PC-9 (cell line): ENCODE data around the gene ABTB2. TPM values are rescaled to one million over a fixed set of nuclear protein-coding genes. Genes with fewer than 3 reads are reported as not detected.

ENCODE experiments used
- BruUV-seq: library from RNA; stranded (reverse); fragments of 400-500 nt; replicated peaks from 2 replicates; lab custom pipeline; 2021; lab: Mats Ljungman, UMichigan
- CTCF ChIA-PET: fragments of 300-600 bp; sonication (Branson Sonifier 250); formaldehyde crosslinking; loops from one replicate; lab custom pipeline; 2022; ENCODE audit warnings: antibody characterized with exemption; lab: Charles Lee
- POLR2A ChIA-PET: fragments of 300-600 bp; sonication (Branson Sonifier 250); formaldehyde crosslinking; loops from one replicate; lab custom pipeline; 2022; ENCODE audit warnings: antibody characterized with exemption; ENCODE audit not compliant: unreplicated experiment; lab: Charles Lee
- DNase-seq, 2 experiments: peaks; one replicate each; pipeline versions ENCODE4 v3.0.0 to v3.0.0-alpha.2; 2015 to 2022; ENCODE audit warnings: mixed read lengths in 1 of 2
- H2AFZ ChIP-seq: fragments of 200-600 bp; sonication (generic); 2 replicates; pipeline ENCODE4 v1.8.1; 2017; ENCODE audit warnings: antibody characterized with exemption
- H3F3A ChIP-seq: fragments of 200-600 bp; sonication (generic); 2 replicates; pipeline ENCODE4 v1.8.1; 2017; ENCODE audit warnings: antibody characterized with exemption, mild to moderate bottlenecking, low read depth; ENCODE audit not compliant: insufficient read depth
- H3K27ac ChIP-seq: fragments of 200-600 bp; sonication (generic); 2 replicates; pipeline ENCODE4 v1.6.1; 2016; ENCODE audit warnings: mixed run types
- H3K27me3 ChIP-seq: fragments of 200-600 bp; sonication (generic); 2 replicates; pipeline ENCODE4 v1.6.1; 2016; ENCODE audit warnings: low read depth, mixed run types; ENCODE audit not compliant: insufficient read depth
- H3K36me3 ChIP-seq: fragments of 200-600 bp; sonication (generic); 2 replicates; pipeline ENCODE4 v1.6.1; 2016; ENCODE audit warnings: low read depth, mixed run types
- H3K4me1 ChIP-seq: fragments of 200-600 bp; sonication (generic); replicated peaks from 2 replicates; pipeline ENCODE4 v1.6.1; 2016; ENCODE audit warnings: mixed run types; ENCODE audit not compliant: insufficient read depth
- H3K4me2 ChIP-seq: fragments of 200-600 bp; sonication (generic); 2 replicates; pipeline ENCODE4 v1.6.1; 2017; ENCODE audit warnings: mixed run types
- H3K4me3 ChIP-seq: fragments of 200-600 bp; sonication (generic); 2 replicates; pipeline ENCODE4 v1.6.1; 2016; ENCODE audit warnings: mixed run types
- H3K79me2 ChIP-seq: fragments of 200-600 bp; sonication (generic); 2 replicates; pipeline ENCODE4 v1.6.1; 2017; ENCODE audit warnings: low read depth, mixed run types
- H3K9me2 ChIP-seq: fragments of 200-600 bp; sonication (generic); 2 replicates; pipeline ENCODE4 v1.8.1; 2017; ENCODE audit warnings: mild to moderate bottlenecking; ENCODE audit not compliant: insufficient read depth
- H3K9me3 ChIP-seq: fragments of 200-600 bp; sonication (generic); 2 replicates; pipeline ENCODE4 v1.8.1; 2016; ENCODE audit warnings: low read depth; ENCODE audit not compliant: insufficient read depth
- H4K20me1 ChIP-seq: fragments of 200-600 bp; sonication (generic); 2 replicates; pipeline ENCODE4 v1.8.1; 2017; ENCODE audit not compliant: insufficient read depth
- EZH2 ChIP-seq: fragments of 200-600 bp; sonication (generic); IDR thresholded peaks from 2 replicates; pipeline ENCODE4 v1.8.0; 2017; ENCODE audit warnings: antibody characterized with exemption, low read depth
- intact Hi-C: fragments of 100-400 bp; cut with micrococcal nuclease; formaldehyde crosslinking; loops from one replicate; pipeline ENCODE4 v1.10.0; 2022; ENCODE audit not compliant: unreplicated experiment
- total RNA-seq: library from RNA; stranded (reverse); gene quantifications from 2 replicates; pipeline ENCODE4 v1.2.3, GENCODE V29; 2021
- TF ChIP-seq, protein P1 (sequence below): fragments of 200-600 bp; sonication (generic); conservative IDR thresholded peaks from 2 replicates; pipeline ENCODE4 v1.6.1; 2017; ENCODE audit warnings: mixed run types, antibody characterized with exemption, mild to moderate bottlenecking, moderate library complexity

ABTB2 gene
- total RNA-seq, 1 experiment from 2014 or later: 12.9 TPM

DNA sequence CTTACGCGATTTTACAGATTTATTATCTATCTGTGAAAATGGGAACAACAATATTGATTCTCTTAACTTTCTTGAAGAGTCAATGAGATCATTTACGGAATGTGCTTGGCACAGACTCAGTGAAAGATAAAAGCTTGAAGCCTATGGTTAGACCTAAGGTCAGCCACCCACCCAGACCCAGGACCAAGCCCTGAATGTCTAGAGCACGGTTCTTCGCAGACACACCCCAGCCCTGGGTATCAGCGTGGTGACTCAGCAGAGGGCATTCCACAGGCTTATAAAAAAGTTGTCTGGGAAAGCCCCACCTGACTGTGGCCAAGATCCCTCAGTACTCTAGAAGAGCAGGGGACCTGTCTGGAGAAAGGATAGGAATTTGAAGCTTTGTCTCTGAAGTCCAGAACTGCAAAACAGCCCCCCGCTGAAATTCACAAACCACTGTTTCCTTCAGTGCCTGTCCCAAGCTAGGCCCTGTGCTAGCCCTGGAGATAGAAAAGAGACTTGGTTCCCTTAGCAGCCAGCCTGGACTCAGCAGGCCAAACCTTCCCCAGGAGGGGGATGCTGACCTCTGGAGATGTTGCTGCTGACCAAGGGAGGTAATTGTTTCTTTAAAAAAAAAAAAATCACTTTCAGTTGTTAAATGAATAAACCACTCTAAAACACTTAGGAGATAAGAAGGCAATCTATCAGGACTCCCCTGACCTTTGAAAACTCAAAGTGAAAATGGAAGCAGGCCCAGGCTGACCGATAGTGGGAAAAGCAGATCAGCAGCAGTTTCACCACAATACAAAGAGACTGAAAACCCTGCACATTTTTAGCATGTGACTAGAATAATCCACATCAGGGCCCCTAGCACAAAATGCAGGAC is 114.0 kb downstream of the ABTB2 start:
- DNase-seq: peak; percentile 90 to 95
- H3K27ac ChIP-seq: peak overlapping the region; percentile 76
- H4K20me1 ChIP-seq: no peaks in the 10 kb centered on the region
- ChIA-PET CTCF (no interaction called here), POLR2A (interaction anchor here (0.5 to 0.7 kb wide), 5 partner anchors 12 to 450 kb away, joined by 4 to 10 read pairs (median 4); no protein-coding TSS in a partner anchor)
- no peak overlapping the region for H3K4me3 ChIP-seq
- TF ChIP-seq EZH2: no peak
- TF ChIP-seq, protein P1, sequence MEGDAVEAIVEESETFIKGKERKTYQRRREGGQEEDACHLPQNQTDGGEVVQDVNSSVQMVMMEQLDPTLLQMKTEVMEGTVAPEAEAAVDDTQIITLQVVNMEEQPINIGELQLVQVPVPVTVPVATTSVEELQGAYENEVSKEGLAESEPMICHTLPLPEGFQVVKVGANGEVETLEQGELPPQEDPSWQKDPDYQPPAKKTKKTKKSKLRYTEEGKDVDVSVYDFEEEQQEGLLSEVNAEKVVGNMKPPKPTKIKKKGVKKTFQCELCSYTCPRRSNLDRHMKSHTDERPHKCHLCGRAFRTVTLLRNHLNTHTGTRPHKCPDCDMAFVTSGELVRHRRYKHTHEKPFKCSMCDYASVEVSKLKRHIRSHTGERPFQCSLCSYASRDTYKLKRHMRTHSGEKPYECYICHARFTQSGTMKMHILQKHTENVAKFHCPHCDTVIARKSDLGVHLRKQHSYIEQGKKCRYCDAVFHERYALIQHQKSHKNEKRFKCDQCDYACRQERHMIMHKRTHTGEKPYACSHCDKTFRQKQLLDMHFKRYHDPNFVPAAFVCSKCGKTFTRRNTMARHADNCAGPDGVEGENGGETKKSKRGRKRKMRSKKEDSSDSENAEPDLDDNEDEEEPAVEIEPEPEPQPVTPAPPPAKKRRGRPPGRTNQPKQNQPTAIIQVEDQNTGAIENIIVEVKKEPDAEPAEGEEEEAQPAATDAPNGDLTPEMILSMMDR: no peak
- H3K9me3 ChIP-seq: no peaks in the 10 kb centered on the region
- H2AFZ ChIP-seq: no peak overlapping the region
- no peaks in the 10 kb centered on the region for H3K9me2 ChIP-seq
- peaks cover 63% of the 10 kb centered on the region for H3K4me1 ChIP-seq
- peaks cover 86% of the 10 kb centered on the region for H3K79me2 ChIP-seq
- H3K4me2 ChIP-seq: peak overlapping the region; percentile 60
- no peaks in the 10 kb centered on the region for H3K27me3 ChIP-seq
- peaks cover 33% of the 10 kb centered on the region for H3F3A ChIP-seq
- H3K36me3 ChIP-seq: no peaks in the 10 kb centered on the region
- TSS peak; percentile 90 for BruUV-seq
- intact Hi-C loops: loop anchor here (1.0 to 2.0 kb wide), 6 partner anchors 31 to 114 kb away; partner anchors contain the start of gene ABTB2

DNA sequence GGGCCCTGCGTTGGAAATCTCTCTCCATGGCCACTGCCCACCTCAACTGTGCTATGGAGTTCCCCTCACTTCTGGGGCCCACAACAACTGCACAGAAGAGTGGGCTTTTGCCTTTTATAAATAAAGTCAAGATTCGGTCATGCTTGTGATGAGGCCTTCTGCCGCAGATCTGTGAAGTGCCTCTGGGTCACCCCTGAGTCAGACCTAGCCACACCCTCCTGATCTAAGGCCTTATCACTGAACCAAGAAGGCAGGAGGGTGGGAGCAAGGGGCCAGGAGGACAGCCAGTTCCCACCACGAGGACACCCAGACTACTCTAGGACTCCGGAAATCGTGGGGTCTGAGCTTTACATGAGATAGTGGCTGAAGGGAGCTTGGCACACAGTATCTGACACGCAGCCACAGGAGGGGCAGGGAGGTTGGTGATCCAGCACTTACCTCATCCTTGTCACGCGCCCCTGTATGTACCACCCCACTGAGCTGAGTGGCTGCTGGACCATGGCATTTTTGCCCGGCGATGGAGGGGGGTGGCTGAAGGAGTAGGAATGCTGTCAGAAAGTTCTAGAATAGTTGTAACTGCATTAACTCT is 115.7 kb downstream of the ABTB2 start:
- no TSS peak for BruUV-seq
- Histone ChIP-seq H3F3A (peaks cover 31% of the 10 kb centered on the region), H4K20me1 (no peaks in the 10 kb centered on the region), H3K9me3 (no peaks in the 10 kb centered on the region), H2AFZ (no peak overlapping the region), H3K4me3 (no peak overlapping the region), H3K4me2 (peak overlapping the region; percentile 60), H3K9me2 (no peaks in the 10 kb centered on the region), H3K4me1 (peaks cover 56% of the 10 kb centered on the region), H3K27me3 (no peaks in the 10 kb centered on the region), H3K36me3 (no peaks in the 10 kb centered on the region), H3K79me2 (peaks cover 85% of the 10 kb centered on the region), H3K27ac (peak overlapping the region; percentile 76)
- DNase-seq: peak; percentile 38 to 58
- CTCF ChIA-PET: no interaction called here
- intact Hi-C loops: loop anchor here (2.0 kb wide), 1 partner anchor 37 kb away; no protein-coding TSS in a partner anchor
- TF ChIP-seq EZH2: no peak
- POLR2A ChIA-PET: no interaction called here

DNA sequence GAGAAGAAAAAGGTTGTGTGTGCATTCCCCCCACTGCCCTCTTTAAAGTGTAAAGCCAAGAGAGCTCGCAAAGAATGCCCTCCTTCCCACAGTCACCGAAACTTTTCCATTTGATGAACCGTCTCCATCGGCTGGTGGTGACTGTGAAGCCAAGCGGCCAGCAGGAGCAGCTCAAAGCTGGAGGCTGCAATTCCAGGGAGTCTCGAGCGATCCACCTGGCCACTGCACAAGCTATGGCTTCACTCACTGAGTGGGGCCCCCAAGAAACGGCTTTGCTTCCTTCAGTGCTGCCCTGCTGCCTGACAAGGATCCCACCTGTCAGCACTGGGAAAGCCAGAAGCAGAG is 117.7 kb downstream of the ABTB2 start:
- Histone ChIP-seq H4K20me1 (no peaks in the 10 kb centered on the region), H3K4me3 (no peak overlapping the region), H3K27me3 (no peaks in the 10 kb centered on the region), H3K36me3 (no peaks in the 10 kb centered on the region), H3F3A (peaks cover 47% of the 10 kb centered on the region), H2AFZ (no peak overlapping the region), H3K9me2 (no peaks in the 10 kb centered on the region), H3K27ac (no peak overlapping the region), H3K79me2 (peaks cover 90% of the 10 kb centered on the region), H3K4me1 (peaks cover 64% of the 10 kb centered on the region), H3K9me3 (no peaks in the 10 kb centered on the region), H3K4me2 (no peak overlapping the region)
- ChIA-PET CTCF (interaction anchor here (0.6 kb wide), 1 partner anchor 13 kb away, joined by 7 read pairs; no protein-coding TSS in a partner anchor), POLR2A (interaction anchor here (0.6 kb wide), 1 partner anchor 1317 kb away, joined by 9 read pairs; no protein-coding TSS in a partner anchor)
- no peak for DNase-seq
- intact Hi-C loops: no loop called here
- no TSS peak for BruUV-seq
- TF ChIP-seq EZH2: no peak
- TF ChIP-seq, protein P1: no peak
